ENCODE measurements around the gene SLC25A30. TPM values are rescaled to one million over a fixed set of nuclear protein-coding genes. Genes with fewer than 3 reads are reported as not detected.
A peak's percentile ranks its signal among the peaks of the same experiment; 100 is the strongest.

Gene SLC25A30
- total RNA-seq, 2 donors from 2014 or later, result 9.9 to 12.4 TPM

DNA sequence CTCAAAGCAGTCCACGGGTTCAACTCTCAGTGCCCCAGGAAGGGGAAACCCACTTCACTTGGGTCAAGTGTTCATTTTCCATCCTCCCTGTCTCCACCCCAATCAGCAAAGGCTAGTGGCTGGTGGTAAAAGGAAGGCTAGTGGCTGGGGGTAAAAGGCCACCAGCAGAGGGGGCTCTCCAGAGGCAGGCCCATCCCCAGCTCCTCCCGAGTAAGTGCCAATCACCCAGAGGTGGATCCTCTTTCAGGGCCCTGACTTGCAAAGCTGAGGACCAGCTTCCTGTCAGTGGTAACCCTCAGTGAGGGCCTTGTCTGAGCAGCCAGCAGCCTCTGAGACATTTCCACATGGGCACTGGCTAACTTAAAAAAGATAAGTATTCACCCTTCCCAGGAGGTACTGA, 55.2 kb downstream of the SLC25A30 start:
- Histone ChIP-seq H3K4me1 (ENCODE audit: control insufficient read depth, insufficient read depth, low read length) (no peaks in the 10 kb centered on the region), H3K27me3 (ENCODE audit: control insufficient read depth, insufficient read depth, low read length, poor library complexity, severe bottlenecking) (no peaks in the 10 kb centered on the region), H3K9ac (ENCODE audit: extremely low read depth, low read length, poor library complexity, severe bottlenecking) (no peak overlapping the region), H3K4me3 (ENCODE audit: low read length) (no peak overlapping the region), H3K9me3 (ENCODE audit: control insufficient read depth, low read length) (peaks cover 19% of the 10 kb centered on the region), H3K36me3 (ENCODE audit: control insufficient read depth, insufficient read depth, low read length) (peaks cover 47% of the 10 kb centered on the region), H3K27ac (ENCODE audit: low read depth, low read length) (no peak overlapping the region)
- Mint-ChIP-seq H3K4me3 (no peak overlapping the region), H3K4me1 (peaks cover 7% of the 10 kb centered on the region), H3K36me3 (ENCODE audit: low read depth) (peaks cover 59% of the 10 kb centered on the region), H3K27ac (no peak overlapping the region), H3K27me3 (ENCODE audit: insufficient read depth) (no peaks in the 10 kb centered on the region), H3K9me3 (peaks cover 13% of the 10 kb centered on the region)
- WGBS, 2 experiments (ENCODE audit: insufficient coverage in 1 of 2, insufficient read length in 1 of 2), result 81 to 89% methylated on average over 1 to 2 of the region's 2 CpGs
- DNase-seq, result peak; percentile 88
- TF ChIP-seq, protein P1, sequence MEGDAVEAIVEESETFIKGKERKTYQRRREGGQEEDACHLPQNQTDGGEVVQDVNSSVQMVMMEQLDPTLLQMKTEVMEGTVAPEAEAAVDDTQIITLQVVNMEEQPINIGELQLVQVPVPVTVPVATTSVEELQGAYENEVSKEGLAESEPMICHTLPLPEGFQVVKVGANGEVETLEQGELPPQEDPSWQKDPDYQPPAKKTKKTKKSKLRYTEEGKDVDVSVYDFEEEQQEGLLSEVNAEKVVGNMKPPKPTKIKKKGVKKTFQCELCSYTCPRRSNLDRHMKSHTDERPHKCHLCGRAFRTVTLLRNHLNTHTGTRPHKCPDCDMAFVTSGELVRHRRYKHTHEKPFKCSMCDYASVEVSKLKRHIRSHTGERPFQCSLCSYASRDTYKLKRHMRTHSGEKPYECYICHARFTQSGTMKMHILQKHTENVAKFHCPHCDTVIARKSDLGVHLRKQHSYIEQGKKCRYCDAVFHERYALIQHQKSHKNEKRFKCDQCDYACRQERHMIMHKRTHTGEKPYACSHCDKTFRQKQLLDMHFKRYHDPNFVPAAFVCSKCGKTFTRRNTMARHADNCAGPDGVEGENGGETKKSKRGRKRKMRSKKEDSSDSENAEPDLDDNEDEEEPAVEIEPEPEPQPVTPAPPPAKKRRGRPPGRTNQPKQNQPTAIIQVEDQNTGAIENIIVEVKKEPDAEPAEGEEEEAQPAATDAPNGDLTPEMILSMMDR (conservative IDR thresholded peaks at IDR 0.05), result peak; percentile 70

DNA sequence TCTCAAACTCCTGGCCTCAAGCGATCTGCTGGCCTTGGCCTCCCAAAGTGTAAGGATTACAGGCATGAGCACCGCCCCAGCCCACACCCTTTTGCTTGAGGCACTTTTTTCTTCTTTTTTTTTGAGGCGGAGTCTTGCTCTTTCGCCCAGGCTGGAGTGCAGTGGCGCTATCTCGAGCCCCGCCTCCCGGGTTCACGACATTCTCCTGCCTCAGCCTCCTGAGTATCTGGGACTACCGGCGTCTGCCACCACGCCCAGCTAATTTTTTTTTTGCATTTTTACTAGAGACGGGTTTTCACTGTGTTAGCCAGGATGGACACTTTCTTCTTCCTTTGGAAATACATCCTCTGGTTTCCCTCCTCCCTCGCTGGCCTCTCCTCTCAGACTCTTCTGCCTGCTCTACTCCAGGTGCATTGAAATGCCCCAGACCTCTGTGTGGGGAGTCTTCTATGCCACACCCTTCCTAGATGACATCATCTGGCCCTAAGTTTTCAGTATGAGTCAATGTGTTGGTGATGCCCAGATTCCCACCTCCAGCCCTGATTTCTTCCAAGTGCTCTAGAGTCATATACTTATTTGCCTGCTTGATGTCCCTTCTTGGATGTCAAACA, 56.5 kb downstream of the SLC25A30 start:
- Histone ChIP-seq H3K4me1 (ENCODE audit: control insufficient read depth, insufficient read depth, low read length) (no peaks in the 10 kb centered on the region), H3K9ac (ENCODE audit: extremely low read depth, low read length, poor library complexity, severe bottlenecking) (no peak overlapping the region), H3K9me3 (ENCODE audit: control insufficient read depth, low read length) (peaks cover 19% of the 10 kb centered on the region), H3K27ac (ENCODE audit: low read depth, low read length) (no peak overlapping the region), H3K4me3 (ENCODE audit: low read length) (no peak overlapping the region), H3K36me3 (ENCODE audit: control insufficient read depth, insufficient read depth, low read length) (peaks cover 59% of the 10 kb centered on the region), H3K27me3 (ENCODE audit: control insufficient read depth, insufficient read depth, low read length, poor library complexity, severe bottlenecking) (no peaks in the 10 kb centered on the region)
- WGBS, 2 experiments (ENCODE audit: insufficient coverage in 1 of 2, insufficient read length in 1 of 2), result 91 to 96% methylated on average over 14 of the region's 14 CpGs
- Mint-ChIP-seq H3K4me3 (no peak overlapping the region), H3K27me3 (ENCODE audit: insufficient read depth) (no peaks in the 10 kb centered on the region), H3K27ac (no peak overlapping the region), H3K9me3 (peaks cover 13% of the 10 kb centered on the region), H3K36me3 (ENCODE audit: low read depth) (peaks cover 67% of the 10 kb centered on the region), H3K4me1 (peaks cover 7% of the 10 kb centered on the region)
- TF ChIP-seq, protein P1 (conservative IDR thresholded peaks at IDR 0.05), result no peak
- DNase-seq, result no peak

DNA sequence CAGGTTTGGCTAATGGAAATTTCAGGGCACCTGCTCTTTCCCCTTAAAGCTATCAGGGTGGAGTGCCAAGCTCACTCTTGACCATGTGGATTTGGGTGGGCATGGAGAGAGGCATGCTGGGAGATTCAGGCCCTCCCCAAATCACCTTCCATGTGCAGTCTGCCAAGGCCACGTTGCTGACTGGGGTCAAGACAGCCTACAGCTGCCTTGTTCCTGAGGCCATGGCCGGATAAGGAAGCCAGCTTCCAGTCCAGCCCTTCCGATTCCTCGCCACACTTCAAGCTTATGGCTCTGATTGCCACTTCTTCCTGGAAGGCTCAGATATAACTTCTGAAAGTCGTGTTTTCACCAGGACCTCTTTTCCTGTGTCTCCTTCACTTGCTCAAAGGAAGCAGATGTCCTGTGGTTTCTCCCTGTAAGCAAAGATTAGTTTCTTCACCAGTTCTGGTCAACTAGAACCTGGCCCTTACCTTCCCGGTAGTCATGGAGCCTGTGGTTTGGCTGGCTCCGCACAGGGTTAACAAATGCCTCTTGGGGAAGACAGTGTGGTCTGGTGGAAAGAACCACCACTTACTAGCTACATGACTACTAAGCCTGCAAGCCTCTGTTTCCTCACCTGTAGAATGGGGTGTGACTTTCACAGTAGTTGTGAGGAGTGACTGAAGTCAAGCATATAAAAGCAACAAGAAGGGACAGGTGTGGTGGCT, 61.1 kb downstream of the SLC25A30 start:
- 93 to 96% methylated on average over 7 of the region's 7 CpGs for WGBS, 2 experiments (ENCODE audit: insufficient coverage in 1 of 2, insufficient read length in 1 of 2)
- Histone ChIP-seq H3K4me3 (ENCODE audit: low read length) (no peak overlapping the region), H3K9me3 (ENCODE audit: control insufficient read depth, low read length) (peaks cover 6% of the 10 kb centered on the region), H3K36me3 (ENCODE audit: control insufficient read depth, insufficient read depth, low read length) (peaks cover 66% of the 10 kb centered on the region), H3K27ac (ENCODE audit: low read depth, low read length) (no peak overlapping the region), H3K4me1 (ENCODE audit: control insufficient read depth, insufficient read depth, low read length) (no peaks in the 10 kb centered on the region), H3K9ac (ENCODE audit: extremely low read depth, low read length, poor library complexity, severe bottlenecking) (no peak overlapping the region), H3K27me3 (ENCODE audit: control insufficient read depth, insufficient read depth, low read length, poor library complexity, severe bottlenecking) (no peaks in the 10 kb centered on the region)
- Mint-ChIP-seq H3K4me1 (no peaks in the 10 kb centered on the region), H3K27me3 (ENCODE audit: insufficient read depth) (no peaks in the 10 kb centered on the region), H3K9me3 (no peaks in the 10 kb centered on the region), H3K4me3 (no peak overlapping the region), H3K36me3 (ENCODE audit: low read depth) (peaks cover 60% of the 10 kb centered on the region), H3K27ac (no peak overlapping the region)
- DNase-seq, result no peak
- TF ChIP-seq, protein P1 (conservative IDR thresholded peaks at IDR 0.05), result no peak

Data from endodermal cell (in vitro differentiated cells).